GM18526 (cell line): ENCODE measurements around the gene NKAIN1.

Experiments
- POLR2A ChIP-seq: IDR thresholded peaks from 3 replicates; pipeline ENCODE4 v1.6.1; 2011; ENCODE audit not compliant: insufficient read length; ENCODE audit errors: extremely low read depth

Gene NKAIN1

DNA sequence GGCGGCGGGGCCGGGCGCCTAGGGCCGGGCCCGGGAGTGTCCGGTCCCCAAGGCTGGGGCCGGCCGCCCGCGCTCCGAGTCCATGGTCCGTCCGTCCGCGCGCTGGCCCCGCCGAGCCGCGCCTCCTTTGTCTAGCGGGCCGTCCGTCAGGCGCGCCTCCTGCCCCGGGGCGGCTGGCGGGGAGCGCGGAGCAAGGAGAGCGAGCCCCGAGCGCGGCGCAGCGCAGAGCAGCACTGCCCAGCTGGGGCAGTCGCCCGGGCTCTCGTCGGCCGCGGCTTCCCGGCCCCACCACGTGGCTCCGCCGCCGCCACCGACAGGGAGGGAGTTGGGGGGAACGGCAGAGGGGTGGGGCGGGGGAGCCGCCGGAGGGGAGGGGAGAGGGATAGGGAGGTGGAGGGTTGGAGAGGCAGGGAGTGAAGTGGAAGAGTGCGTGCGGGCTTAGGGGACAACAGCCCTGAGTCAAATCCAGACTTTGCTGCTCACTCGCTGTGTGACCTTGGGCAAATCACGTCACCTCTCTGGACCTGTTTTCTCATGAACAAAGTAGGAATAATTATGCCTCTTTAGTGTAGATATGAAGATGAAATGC lies at the start of gene NKAIN1:
Gene NKAIN1 (minus strand): TSS at position 235 of the 589 bp plus-strand sequence. CDS start 340 bp downstream, outside the sequence.
- no peak for TF ChIP-seq POLR2A

DNA sequence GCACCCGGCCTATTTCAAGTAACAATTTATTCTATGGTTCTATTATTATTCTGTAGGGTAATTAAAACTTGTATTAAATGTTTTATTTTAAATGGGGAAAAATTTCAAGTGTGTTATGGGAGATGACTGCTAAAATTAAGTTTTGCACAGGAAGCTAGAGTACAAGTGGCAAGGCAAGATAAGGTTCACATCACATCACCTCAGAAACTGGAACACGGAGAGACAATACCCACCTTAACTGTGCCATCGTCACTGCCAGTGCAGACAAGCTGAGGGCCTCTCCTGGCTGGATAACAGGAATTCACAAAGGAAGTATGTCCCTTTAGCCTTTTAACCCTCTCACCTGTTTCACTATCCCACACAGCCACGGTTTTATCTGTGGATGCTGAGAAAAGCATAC lies 49.3 kb upstream of the NKAIN1 start:
- no peak for TF ChIP-seq POLR2A

DNA sequence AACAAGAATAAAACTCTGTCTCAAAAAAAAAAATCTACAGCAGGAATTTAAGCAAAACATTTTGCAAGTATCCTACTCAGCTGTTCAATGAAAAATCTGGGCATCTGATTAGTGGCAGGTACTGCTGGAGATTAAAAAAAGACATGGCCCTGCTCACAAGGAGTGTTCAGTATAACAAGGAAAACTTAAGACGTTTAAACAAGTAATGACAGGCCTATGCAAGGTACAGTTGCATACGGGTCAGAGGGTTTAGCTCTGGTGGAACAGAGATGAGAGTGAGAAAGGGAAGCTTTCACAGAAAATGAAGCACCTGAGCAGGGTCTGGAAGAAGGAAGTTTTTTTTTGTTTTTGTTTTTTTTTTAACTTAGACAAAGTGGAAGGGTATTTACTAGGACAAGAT lies 33.9 kb upstream of the NKAIN1 start:
- no peak for TF ChIP-seq POLR2A

DNA sequence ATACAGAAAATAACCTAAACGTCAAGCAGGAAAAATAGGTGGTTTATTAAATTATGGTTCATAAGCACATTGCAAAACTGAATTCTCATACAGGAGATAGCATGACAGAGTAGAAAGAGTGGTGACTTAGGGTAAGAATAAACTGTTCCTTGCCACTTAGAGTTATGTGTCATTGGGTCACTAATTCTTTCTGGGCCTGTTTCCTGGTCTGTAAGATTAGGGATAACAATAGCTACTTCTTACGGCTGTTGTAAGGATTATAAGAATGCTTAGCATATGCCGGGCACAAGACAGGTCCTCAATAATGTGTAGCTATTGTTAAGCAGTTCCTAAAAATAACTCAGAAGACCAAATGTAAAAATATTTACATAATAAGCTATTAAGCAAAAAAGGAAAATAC lies 32.7 kb upstream of the NKAIN1 start:
- TF ChIP-seq POLR2A = no peak

DNA sequence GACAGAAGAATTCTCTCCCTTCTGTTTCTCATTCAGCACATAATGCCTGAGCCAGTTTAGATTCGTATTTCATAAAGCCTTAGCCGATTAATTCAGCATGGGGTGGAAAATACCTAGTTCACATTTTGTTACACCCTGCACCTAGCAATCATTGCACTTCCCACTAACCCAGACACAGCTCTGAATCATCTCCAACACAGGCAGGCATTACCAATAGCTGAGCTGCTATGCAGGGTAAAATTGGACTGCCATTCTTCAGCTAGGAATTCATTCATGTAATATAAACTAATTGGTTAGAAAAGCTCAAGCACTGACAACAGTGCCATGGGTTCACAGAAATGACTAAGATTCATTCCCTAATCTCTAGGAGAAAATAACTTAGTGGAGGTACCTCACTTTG lies 26.9 kb upstream of the NKAIN1 start:
- TF ChIP-seq POLR2A = no peak

DNA sequence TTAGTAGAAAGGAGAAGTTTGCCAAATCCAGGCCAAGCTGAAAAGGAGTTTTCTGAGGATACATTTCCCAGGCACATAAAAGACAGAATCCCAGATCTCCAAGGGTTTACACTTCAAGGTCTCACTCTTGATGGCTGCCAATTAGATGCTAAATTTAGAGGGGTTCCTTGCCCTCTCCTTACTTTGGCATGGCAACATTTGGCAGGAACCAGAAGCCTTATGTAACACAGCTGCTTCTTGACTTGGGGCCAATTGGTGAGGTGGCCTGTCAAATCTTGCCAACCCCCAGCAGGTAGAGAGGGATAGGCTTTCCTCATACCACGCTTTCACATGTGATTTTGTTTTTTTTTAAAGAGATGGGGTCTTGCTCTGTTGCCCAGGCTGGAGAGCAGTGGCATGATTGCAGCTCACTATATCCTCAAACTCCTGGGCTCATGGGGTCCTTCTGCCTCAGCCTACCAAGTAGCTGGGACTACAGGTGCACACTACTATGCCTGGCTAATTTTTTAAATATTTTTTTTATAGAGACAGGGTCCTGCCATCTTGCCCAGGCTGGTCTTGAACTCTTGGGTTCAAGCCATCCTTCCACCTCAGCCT lies 25.2 kb upstream of the NKAIN1 start:
- no peak for TF ChIP-seq POLR2A

DNA sequence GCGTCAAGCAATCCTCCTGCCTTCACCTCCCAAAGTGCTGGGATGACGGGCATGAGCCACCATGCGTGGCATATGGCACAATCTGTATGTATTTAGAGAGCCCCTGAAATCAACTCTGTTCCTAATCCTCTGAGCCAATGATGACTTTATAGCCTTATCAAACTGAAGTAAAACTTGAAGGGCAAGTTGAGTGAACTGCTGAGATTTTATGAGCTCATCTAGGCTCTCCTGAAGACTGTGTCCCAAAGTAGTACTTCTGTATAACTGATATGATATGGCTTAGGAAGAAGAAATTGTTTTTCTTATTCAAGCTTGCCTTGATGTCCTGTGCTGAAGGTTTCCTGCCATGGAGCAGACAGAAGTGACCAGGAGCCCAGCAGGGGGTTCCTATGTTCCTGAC lies 23.7 kb upstream of the NKAIN1 start:
- no peak for TF ChIP-seq POLR2A

DNA sequence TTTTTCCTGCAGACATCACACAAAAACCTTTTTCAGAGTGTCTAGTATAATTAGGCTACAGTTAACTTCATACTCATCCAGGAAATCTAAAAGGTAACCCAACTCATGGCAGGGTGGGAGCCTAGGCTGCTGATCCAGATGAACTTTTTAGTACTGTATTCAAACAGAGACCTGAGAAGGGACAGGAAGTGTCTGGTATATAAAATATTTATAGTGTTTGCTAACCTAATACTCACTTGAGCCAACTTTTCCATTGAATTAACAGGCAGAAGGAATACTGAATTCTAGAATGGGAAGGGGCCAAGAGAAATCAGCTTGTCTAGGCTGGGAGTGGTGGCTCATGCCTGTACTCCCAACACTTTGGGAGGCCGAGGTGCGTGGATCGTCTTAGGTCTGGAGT lies 22.2 kb upstream of the NKAIN1 start:
- no peak for TF ChIP-seq POLR2A

DNA sequence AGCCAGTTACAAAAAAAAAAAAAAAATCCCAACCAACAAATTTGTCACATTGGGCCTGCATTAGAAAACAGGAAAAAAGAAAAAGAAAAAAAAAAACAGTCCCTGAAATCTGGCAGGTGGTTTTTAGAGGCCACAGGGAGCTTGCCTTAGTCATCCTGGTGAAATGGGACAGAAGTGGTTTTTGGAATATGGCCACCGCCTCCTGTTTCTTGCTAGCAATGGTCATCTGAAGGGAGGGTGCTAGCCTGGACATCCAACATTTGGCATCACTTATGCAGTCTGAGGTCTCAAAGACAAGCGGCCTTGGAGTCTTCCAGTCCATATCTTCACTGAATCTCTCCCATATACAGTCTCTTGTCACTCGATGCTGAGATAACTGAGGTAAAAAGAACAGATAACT lies 20.1 kb upstream of the NKAIN1 start:
- TF ChIP-seq POLR2A = no peak

DNA sequence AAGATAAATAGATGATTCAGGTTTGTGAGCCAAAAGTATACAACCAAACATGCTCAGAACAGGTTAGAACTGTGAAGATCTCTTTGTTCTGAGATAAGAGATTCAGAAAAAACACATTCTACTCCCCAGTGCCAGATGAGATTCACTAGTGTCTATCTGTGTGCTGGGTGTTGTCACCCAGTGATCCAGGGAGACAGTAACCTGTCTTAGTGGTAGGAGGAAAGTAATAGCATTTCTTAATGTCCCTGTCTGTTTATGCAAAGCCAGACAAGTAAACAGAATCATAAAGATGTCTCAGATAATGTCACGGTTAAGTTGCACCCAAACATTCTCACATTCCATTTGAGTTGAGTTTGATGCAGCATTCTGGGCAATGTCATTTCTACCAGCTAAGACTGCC lies 18.9 kb upstream of the NKAIN1 start:
- TF ChIP-seq POLR2A = no peak

DNA sequence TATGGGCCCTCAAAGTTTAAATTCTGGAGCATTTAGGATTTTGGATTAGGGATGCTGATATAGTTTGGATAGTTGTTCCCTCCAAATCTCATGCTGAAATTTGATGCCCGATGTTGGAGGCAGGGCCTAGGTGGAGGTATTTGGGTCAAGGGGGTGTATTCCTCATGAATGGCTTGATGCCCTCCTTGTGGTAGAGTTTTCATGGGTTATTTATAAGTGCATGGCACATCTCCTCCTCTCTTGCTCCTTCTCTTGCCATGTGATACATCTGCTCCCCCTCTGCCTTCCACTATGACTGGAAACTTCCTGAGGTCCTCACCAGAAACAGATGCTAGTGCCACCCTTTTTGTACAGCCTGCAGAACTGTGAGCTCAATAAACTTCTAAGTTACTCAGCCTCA lies 17.5 kb upstream of the NKAIN1 start:
- TF ChIP-seq POLR2A = no peak

DNA sequence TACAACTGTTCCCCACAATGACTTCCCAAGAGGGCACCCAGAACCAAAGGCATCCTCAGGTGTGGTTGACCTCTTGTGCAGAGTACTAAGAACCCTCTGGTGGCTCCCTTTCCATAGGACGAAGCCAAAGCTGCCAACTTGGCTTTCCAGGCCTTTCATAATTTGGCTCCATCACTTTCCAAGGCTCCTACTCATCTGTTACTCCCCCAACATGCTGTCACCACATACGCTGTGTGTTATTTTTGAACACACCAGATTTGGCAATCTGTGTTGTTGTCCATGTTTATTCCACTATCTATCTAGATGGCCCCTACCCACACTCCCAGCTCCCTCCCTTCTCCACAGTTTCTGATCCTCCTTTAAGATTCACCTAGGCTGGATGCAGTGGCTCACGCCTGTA lies 10.2 kb upstream of the NKAIN1 start:
- TF ChIP-seq POLR2A = no peak

DNA sequence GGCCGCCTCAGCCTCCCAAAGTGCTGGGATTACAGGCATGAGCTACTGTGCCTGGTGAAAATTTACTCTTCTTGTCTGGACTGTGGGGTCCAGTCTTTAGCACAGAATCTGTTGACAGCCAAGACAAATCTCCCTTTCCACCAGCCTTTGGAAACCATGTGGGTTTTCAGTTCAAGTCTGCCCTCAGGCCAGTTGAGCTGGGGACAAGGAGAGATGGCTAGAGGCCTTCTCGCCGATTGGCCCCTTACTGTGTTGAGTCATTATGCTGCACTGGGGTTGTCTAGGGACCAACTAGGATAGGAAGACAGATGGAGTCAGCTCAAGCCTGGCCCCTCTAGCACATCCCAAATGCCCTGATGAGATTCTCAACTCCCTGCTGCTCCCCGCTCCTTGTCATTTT lies 8.6 kb upstream of the NKAIN1 start:
- no peak for TF ChIP-seq POLR2A

DNA sequence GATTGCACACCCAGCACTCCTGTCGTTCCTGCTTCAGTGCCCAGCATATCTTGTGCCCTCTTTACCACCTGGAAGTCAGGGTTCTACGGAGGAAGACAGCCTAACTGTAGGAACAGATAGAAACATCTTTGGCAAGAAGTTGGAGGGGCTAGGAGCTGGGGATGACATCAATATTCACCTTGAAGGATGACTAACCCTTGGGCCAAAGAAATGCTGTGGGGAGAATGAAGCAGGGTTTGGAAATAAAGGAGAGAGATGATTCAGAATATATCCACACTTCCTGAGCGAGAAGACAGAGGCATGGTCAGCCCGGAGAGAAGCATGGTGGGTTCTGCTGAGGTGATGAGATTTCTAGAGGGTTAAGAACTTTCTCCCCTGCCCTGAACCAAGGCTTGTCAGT lies 4.6 kb upstream of the NKAIN1 start:
- no peak for TF ChIP-seq POLR2A

DNA sequence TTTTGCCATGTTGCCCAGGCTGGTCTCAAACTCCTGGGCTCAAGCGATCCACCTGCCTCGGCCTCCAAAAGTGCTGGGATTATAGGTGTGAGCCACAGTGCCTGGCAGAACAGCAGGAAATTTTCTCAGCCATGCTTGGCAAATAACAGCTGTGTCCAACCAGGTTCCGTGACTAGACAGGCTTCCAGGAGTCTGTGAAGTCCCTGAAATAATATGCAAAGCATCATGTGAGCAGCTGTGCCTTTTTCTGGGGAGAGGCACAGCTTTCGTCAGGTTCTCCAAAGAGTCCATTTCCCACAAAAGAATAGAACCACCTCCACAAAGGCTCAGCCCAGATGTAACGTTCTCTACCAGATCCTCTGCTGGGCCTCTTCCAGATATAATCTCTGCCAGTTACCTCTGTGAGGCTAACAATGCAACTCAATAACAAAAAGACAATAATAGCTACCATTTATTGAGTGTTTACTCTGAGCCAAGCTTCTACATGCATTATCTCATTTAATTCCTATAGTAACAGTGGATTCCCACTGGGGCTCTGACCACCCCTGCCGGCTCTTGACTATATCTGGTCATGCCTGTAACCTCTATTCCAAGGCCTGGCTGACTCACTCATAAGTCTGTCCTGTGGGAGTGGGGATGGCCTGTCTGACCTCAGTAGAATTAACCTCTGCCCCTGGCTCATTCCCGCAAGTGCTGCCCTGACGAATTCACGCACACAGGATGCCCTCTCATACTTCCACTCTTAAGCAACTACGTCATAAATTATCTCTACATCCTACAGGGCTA lies 4.0 kb upstream of the NKAIN1 start:
- TF ChIP-seq POLR2A = no peak

DNA sequence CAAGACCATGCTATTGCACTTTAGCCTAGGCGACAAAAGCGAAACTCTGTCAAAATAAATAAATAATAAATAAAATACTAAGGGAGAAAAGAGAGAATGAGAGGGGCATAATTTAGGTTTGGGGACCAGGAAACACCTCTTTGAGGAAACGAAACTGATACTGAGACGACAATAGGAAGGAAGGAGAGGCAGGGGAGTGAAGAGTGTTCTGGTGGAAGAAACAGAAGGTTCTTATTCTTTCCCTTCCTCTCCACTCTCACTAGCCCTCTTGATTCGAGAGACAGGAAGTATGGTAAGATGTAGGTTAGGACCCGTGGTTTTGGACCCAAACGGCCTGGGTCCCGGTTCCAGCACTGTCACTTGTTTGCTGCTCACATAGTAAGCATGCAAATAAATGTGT lies 1.6 kb upstream of the NKAIN1 start:
- no peak for TF ChIP-seq POLR2A
